ENCODE results near the gene CORO1C.

- TF ChIP-seq CTCF (IDR thresholded peaks at IDR 0.05; ENCODE audit: poor library complexity, severe bottlenecking) = no peak
- no peak for TF ChIP-seq POLR2AphosphoS5 (IDR thresholded peaks at IDR 0.05)
- no peak for TF ChIP-seq TAF1 (IDR thresholded peaks at IDR 0.05; ENCODE audit: low read depth)
- no peak for TF ChIP-seq EZH2 (IDR thresholded peaks at IDR 0.05; ENCODE audit: borderline replicate concordance, insufficient read depth, low read length, poor library complexity, severe bottlenecking)
- no peak for TF ChIP-seq MXI1 (conservative IDR thresholded peaks at IDR 0.05; ENCODE audit: poor library complexity, severe bottlenecking)
- no peak for TF ChIP-seq REST (IDR thresholded peaks at IDR 0.05; ENCODE audit: borderline replicate concordance)
- TF ChIP-seq SMC3 (conservative IDR thresholded peaks at IDR 0.05; ENCODE audit: poor library complexity) = no peak
- TF ChIP-seq EP300 (conservative IDR thresholded peaks at IDR 0.05; ENCODE audit: poor library complexity, severe bottlenecking) = no peak
- TF ChIP-seq RAD21 (conservative IDR thresholded peaks at IDR 0.05) = no peak
Observed at GRCh38 chr12:108772891-108773797, 41.8 kb upstream of the CORO1C start.
